H1 (cell line): Measurements from ENCODE around the gene BCAS3. TPM values are rescaled to one million over a fixed set of nuclear protein-coding genes. Genes with fewer than 3 reads are reported as not detected.

Source experiments
- CTCF ChIA-PET: fragments of 300-600 bp; sonication (Branson Sonifier 250); formaldehyde crosslinking; loops from one replicate; lab custom pipeline; 2021; ENCODE audit not compliant: partially characterized antibody; lab: Charles Lee
- POLR2A ChIA-PET: fragments of 300-600 bp; sonication (Branson Sonifier 250); formaldehyde crosslinking; loops from one replicate; lab custom pipeline; 2021; ENCODE audit warnings: inconsistent platforms; ENCODE audit not compliant: partially characterized antibody; lab: Charles Lee
- DNase-seq, 2 experiments: peaks; one replicate each; pipeline versions ENCODE4 v3.0.0 to v3.0.0-alpha.2; 2010 to 2022; ENCODE audit warnings: low spot score in 2 of 2, low read depth in 1 of 2, mixed read lengths in 1 of 2
- FAIRE-seq: peaks from 2 replicates; lab custom pipeline; 2011; peaks lifted over from hg19 to GRCh38; lab: Jason Lieb, UNC
- H2AFZ ChIP-seq: 2 replicates; pipeline ENCODE4 v1.8.1; 2012; ENCODE audit warnings: low read length, inconsistent platforms
- H2AK5ac ChIP-seq: 2 replicates; pipeline ENCODE4 v1.6.1; 2013; ENCODE audit warnings: low read depth, low read length
- H2BK120ac ChIP-seq: replicated peaks from 2 replicates; pipeline ENCODE3; 2013; ENCODE audit warnings: low read depth, low read length, inconsistent platforms
- H2BK12ac ChIP-seq: 2 replicates; pipeline ENCODE4 v1.6.1; 2013; ENCODE audit warnings: low read depth, low read length
- H2BK15ac ChIP-seq: 2 replicates; pipeline ENCODE4 v1.6.1; 2013; ENCODE audit warnings: low read length
- H2BK20ac ChIP-seq: 2 replicates; pipeline ENCODE4 v1.6.1; 2013; ENCODE audit warnings: low read length
- H2BK5ac ChIP-seq: 2 replicates; pipeline ENCODE4 v1.6.1; 2013; ENCODE audit warnings: low read depth, low read length
- H3K14ac ChIP-seq: 2 replicates; pipeline ENCODE4 v1.6.1; 2013; ENCODE audit warnings: inconsistent platforms; ENCODE audit not compliant: insufficient read length
- H3K18ac ChIP-seq: 2 replicates; pipeline ENCODE4 v1.6.1; 2013; ENCODE audit warnings: low read length; ENCODE audit errors: extremely low read depth
- H3K23ac ChIP-seq: 2 replicates; pipeline ENCODE4 v1.6.1; 2013; ENCODE audit warnings: inconsistent platforms; ENCODE audit not compliant: insufficient read length
- H3K23me2 ChIP-seq: 2 replicates; pipeline ENCODE4 v1.6.1; 2013; ENCODE audit warnings: low read depth, low read length
- H3K27ac ChIP-seq: 2 replicates; pipeline ENCODE4 v1.6.1; 2011; ENCODE audit warnings: low read depth, low read length, inconsistent platforms
- H3K27me3 ChIP-seq, 4 experiments: replicated peaks in 1 of 4; 1 replicate in 1 of 4; 2 replicates in 3 of 4; pipeline versions ENCODE4 v1.6.1 to v1.8.1; 2011 to 2013; ENCODE audit warnings: low read length in 3 of 4, mild to moderate bottlenecking in 3 of 4, inconsistent platforms in 2 of 4, mixed read lengths in 2 of 4, moderate library complexity in 1 of 4; ENCODE audit not compliant: control insufficient read depth in 3 of 4, insufficient read depth in 3 of 4; ENCODE audit errors: extremely low read depth in 1 of 4
- H3K36me3 ChIP-seq, 4 experiments: 2 replicates each; pipeline versions ENCODE4 v1.6.1 to v1.8.1; 2011 to 2013; ENCODE audit warnings: mild to moderate bottlenecking in 4 of 4, low read length in 3 of 4, moderate library complexity in 2 of 4, control low read depth in 1 of 4, inconsistent platforms in 1 of 4; ENCODE audit not compliant: insufficient read depth in 4 of 4, control insufficient read depth in 2 of 4
- H3K4ac ChIP-seq: replicated peaks from 2 replicates; pipeline ENCODE3; 2013; ENCODE audit warnings: low read length, low read depth, mixed read lengths, inconsistent platforms; ENCODE audit not compliant: insufficient read length
- H3K4me1 ChIP-seq, 4 experiments: replicated peaks in 1 of 4; 1 replicate in 1 of 4; 2 replicates in 3 of 4; pipeline versions ENCODE4 v1.6.1 to v1.8.1; 2011 to 2013; ENCODE audit warnings: low read length in 3 of 4, inconsistent platforms in 2 of 4, mixed read lengths in 1 of 4; ENCODE audit not compliant: insufficient read depth in 4 of 4, control insufficient read depth in 3 of 4
- H3K4me2 ChIP-seq, 2 experiments: 2 replicates each; pipeline versions ENCODE4 v1.6.1 to v1.8.1; 2011 to 2013; ENCODE audit warnings: low read depth in 2 of 2, low read length in 2 of 2, control low read depth in 1 of 2, inconsistent platforms in 1 of 2, mild to moderate bottlenecking in 1 of 2; ENCODE audit not compliant: insufficient read depth in 1 of 2
- H3K4me3 ChIP-seq, 4 experiments: fragments of 200-600, 300-600 bp in 1 of 4; sonication (generic), shearing (Covaris generic), sonication (Bioruptor Twin) in 1 of 4; 2 replicates each; pipeline versions ENCODE4 v1.5.1 to v1.8.1; 2011 to 2016; ENCODE audit warnings: low read length in 4 of 4, low read depth in 3 of 4, control low read depth in 2 of 4, inconsistent platforms in 2 of 4, mild to moderate bottlenecking in 2 of 4, mixed read lengths in 1 of 4, moderate library complexity in 1 of 4; ENCODE audit not compliant: insufficient read depth in 2 of 4; ENCODE audit errors: extremely low read depth in 1 of 4
- H3K56ac ChIP-seq: replicated peaks from 2 replicates; pipeline ENCODE3; 2013; ENCODE audit warnings: low read depth, mild to moderate bottlenecking, mixed read lengths, low read length, inconsistent platforms; ENCODE audit not compliant: insufficient read length
- H3K79me1 ChIP-seq: 2 replicates; pipeline ENCODE4 v1.6.1; 2013; ENCODE audit warnings: low read depth, low read length, control low read depth
- H3K79me2 ChIP-seq, 2 experiments: 2 replicates each; pipeline versions ENCODE4 v1.6.1 to v1.8.1; 2012 to 2013; ENCODE audit warnings: low read length in 2 of 2, mild to moderate bottlenecking in 2 of 2, inconsistent platforms in 1 of 2; ENCODE audit not compliant: insufficient read depth in 2 of 2, control insufficient read depth in 1 of 2
- H3K9ac ChIP-seq, 4 experiments: replicated peaks in 1 of 4; 1 replicate in 1 of 4; 2 replicates in 3 of 4; pipeline versions ENCODE4 v1.6.1 to v1.8.1; 2011 to 2013; ENCODE audit warnings: low read depth in 3 of 4, low read length in 3 of 4, control low read depth in 2 of 4, mild to moderate bottlenecking in 2 of 4, moderate library complexity in 2 of 4, inconsistent platforms in 1 of 4; ENCODE audit errors: extremely low read depth in 1 of 4
- H3K9me3 ChIP-seq, 2 experiments: 2 replicates each; pipeline versions ENCODE4 v1.6.1 to v1.8.1; 2012 to 2013; ENCODE audit warnings: mild to moderate bottlenecking in 2 of 2, moderate library complexity in 2 of 2, control low read depth in 1 of 2, inconsistent platforms in 1 of 2, low read depth in 1 of 2, low read length in 1 of 2, mixed read lengths in 1 of 2; ENCODE audit not compliant: insufficient read depth in 2 of 2
- H4K20me1 ChIP-seq, 2 experiments: replicated peaks in 1 of 2; 2 replicates each; pipeline versions ENCODE3 to v1.8.1; 2011 to 2013; ENCODE audit warnings: inconsistent platforms in 2 of 2, low read length in 2 of 2, mild to moderate bottlenecking in 1 of 2; ENCODE audit not compliant: insufficient read depth in 2 of 2, control insufficient read depth in 1 of 2
- H4K5ac ChIP-seq: 2 replicates; pipeline ENCODE4 v1.6.1; 2013; ENCODE audit warnings: low read length, low read depth, mixed read lengths, inconsistent platforms; ENCODE audit not compliant: insufficient read length
- H4K8ac ChIP-seq: 2 replicates; pipeline ENCODE4 v1.8.0; 2013; ENCODE audit warnings: mild to moderate bottlenecking, moderate library complexity, low read length, inconsistent platforms; ENCODE audit not compliant: insufficient read depth; ENCODE audit errors: extremely low read depth
- H4K91ac ChIP-seq: replicated peaks from 2 replicates; pipeline ENCODE3; 2013; ENCODE audit warnings: low read length, mixed read lengths, inconsistent platforms; ENCODE audit not compliant: insufficient read length
- CBX5 ChIP-seq: fragments of 300-800, 300-1000 bp; sonication (generic); IDR thresholded peaks from 2 replicates; pipeline ENCODE4 v1.7.1; 2016; ENCODE audit warnings: antibody characterized with exemption, low read length, low read depth
- CBX8 ChIP-seq: fragments of 300-800, 300-1000 bp; sonication (generic); IDR thresholded peaks from 2 replicates; pipeline ENCODE4 v1.7.1; 2016; ENCODE audit warnings: low read depth, low read length, borderline replicate concordance
- CREB1 ChIP-seq: IDR thresholded peaks from 2 replicates; pipeline ENCODE4 v1.6.1; 2012; ENCODE audit warnings: inconsistent platforms
- NANOG ChIP-seq: IDR thresholded peaks from 2 replicates; pipeline ENCODE4 v1.6.1; 2011; ENCODE audit warnings: low read length, low read depth, mild to moderate bottlenecking, inconsistent platforms; ENCODE audit not compliant: insufficient read depth, poor library complexity, severe bottlenecking
- PHF8 ChIP-seq: fragments of 200-600 bp; sonication (generic); conservative IDR thresholded peaks from 2 replicates; pipeline ENCODE4 v1.7.1; 2012; ENCODE audit warnings: low read depth, mild to moderate bottlenecking, inconsistent platforms, low read length, moderate library complexity
- RAD21 ChIP-seq, 2 experiments: IDR thresholded peaks in 1 of 2; conservative IDR thresholded peaks in 1 of 2; 2 replicates each; pipeline ENCODE4 v1.6.1; 2011; ENCODE audit warnings: low read depth in 2 of 2, low read length in 2 of 2, improper control_type of control experiment in 1 of 2, inconsistent platforms in 1 of 2, mild to moderate bottlenecking in 1 of 2, moderate library complexity in 1 of 2
- SUZ12 ChIP-seq: fragments of 200-600 bp; sonication (generic); IDR thresholded peaks from 2 replicates; pipeline ENCODE4 v1.6.1; 2012; ENCODE audit warnings: mild to moderate bottlenecking, inconsistent platforms, low read length, moderate library complexity, mixed read lengths
- TAF7 ChIP-seq: optimal IDR thresholded peaks from 2 replicates; pipeline ENCODE3; 2011; ENCODE audit warnings: low read depth, mild to moderate bottlenecking, inconsistent platforms, low read length, moderate library complexity, borderline replicate concordance
- WGBS, 2 experiments: shearing (Covaris generic) in 1 of 2; methylation state at CpG; one replicate each; pipeline versions ENCODE4 v1.1.6 to v1.1.7; 2013 to 2015; ENCODE audit warnings: low lambda C conversion rate in 2 of 2, mixed read lengths in 2 of 2, inconsistent platforms in 1 of 2, low coverage in 1 of 2, missing lambda C conversion rate in 1 of 2; ENCODE audit not compliant: insufficient replicate concordance in 2 of 2, insufficient coverage in 1 of 2, insufficient read length in 1 of 2; ENCODE audit errors: extremely low coverage in 1 of 2, missing lambda C conversion rate in 1 of 2; 5-methylcytosine and 5-hydroxymethylcytosine counted together
- polyA plus RNA-seq, 7 experiments: library from polyadenylated mRNA; depleted of rRNA in 3 of 7; stranded (reverse) in 5 of 7; unstranded in 2 of 7; fragments of >200 nt in 5 of 7; fragments of 200-250 nt in 2 of 7; gene quantifications; 1 replicate in 5 of 7; 2 replicates in 1 of 7; 4 replicates in 1 of 7; pipeline versions ENCODE4 v1.2.1 to v1.2.3, GENCODE V29; 2011 to 2013; ENCODE audit warnings: missing spikeins in 2 of 7, mixed read lengths in 2 of 7
- total RNA-seq: library from RNA; stranded (reverse); fragmentation: NEBNext Ultra II Directional; extraction: Animal tissue kit (Norgen Biotek cat#: 25700); gene quantifications from 2 replicates; pipeline ENCODE4 v1.2.1, GENCODE V29; 2021
- TF ChIP-seq, protein P1 (sequence below): IDR thresholded peaks from 2 replicates; pipeline ENCODE4 v1.6.1; 2012; ENCODE audit warnings: inconsistent platforms

Gene BCAS3
- total and polyA plus RNA-seq, 2 of the 8 experiments (the other 6 are each of a cell fraction or from before 2014, with no cell fraction given): 9.9 to 13.3 TPM

DNA sequence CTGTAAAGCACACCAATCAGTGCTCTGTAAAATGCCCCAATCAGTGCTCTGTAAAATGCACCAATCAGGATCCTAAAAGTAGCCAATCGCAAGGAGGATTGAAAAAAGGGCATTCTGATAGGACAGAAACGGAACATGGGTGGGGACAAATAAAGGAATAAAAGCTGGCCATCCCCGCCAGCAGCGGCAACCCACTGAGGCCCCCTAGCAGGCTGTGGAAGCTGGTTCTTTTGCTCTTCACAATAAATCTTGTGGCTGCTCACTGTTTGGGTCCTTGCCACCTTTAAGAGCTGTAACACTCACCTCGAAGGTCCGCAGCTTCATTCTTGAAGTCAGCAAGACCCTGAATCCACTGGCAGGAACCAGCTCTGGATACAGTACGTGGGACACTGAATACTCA is 559.6 kb downstream of the BCAS3 start:
- no peak overlapping the region for H2BK15ac ChIP-seq
- POLR2A ChIA-PET: interaction anchor here (0.9 kb wide), 1 partner anchor 23 kb away, joined by 6 read pairs; no protein-coding TSS in a partner anchor
- CTCF ChIA-PET: interaction anchor here (0.6 to 1.5 kb wide), 7 partner anchors 9 to 236 kb away, joined by 3 to 6 read pairs (median 3); no protein-coding TSS in a partner anchor
- no peak overlapping the region for H3K9ac ChIP-seq
- H2AK5ac ChIP-seq: no peak overlapping the region
- H2BK12ac ChIP-seq: no peak overlapping the region
- no peaks in the 10 kb centered on the region for H3K79me1 ChIP-seq
- H3K4me2 ChIP-seq: no peak overlapping the region
- no peak overlapping the region for H3K27ac ChIP-seq
- H3K56ac ChIP-seq: no peak overlapping the region
- H3K23ac ChIP-seq: no peak overlapping the region
- H3K27me3 ChIP-seq: no peaks in the 10 kb centered on the region
- H3K9me3 ChIP-seq: no peaks in the 10 kb centered on the region
- no peaks in the 10 kb centered on the region for H4K20me1 ChIP-seq
- no peaks in the 10 kb centered on the region for H3K23me2 ChIP-seq
- no peak overlapping the region for H3K4ac ChIP-seq
- DNase-seq (no peak), FAIRE-seq (no peak)
- WGBS, 2 experiments: 98% methylated on average over 7 of the region's 7 CpGs; no CpG with 5 or more reads in 1 of the 2 experiments
- H4K5ac ChIP-seq: no peak overlapping the region
- H3K18ac ChIP-seq: no peak overlapping the region
- H3K79me2 ChIP-seq: no peaks in the 10 kb centered on the region
- H2BK20ac ChIP-seq: no peak overlapping the region
- no peaks in the 10 kb centered on the region for H3K36me3 ChIP-seq
- H2BK5ac ChIP-seq: no peak overlapping the region
- no peak overlapping the region for H3K4me3 ChIP-seq
- H2BK120ac ChIP-seq: no peak overlapping the region
- no peak overlapping the region for H4K8ac ChIP-seq
- H4K91ac ChIP-seq: no peak overlapping the region
- no peak overlapping the region for H2AFZ ChIP-seq
- H3K14ac ChIP-seq: no peak overlapping the region
- peaks cover 0 to 2% (median 0%) of the 10 kb centered on the region in 4 experiments; a peak in 2 of 7 replicates for H3K4me1 ChIP-seq
- TF ChIP-seq TAF7 (no peak), CBX5 (no peak), CBX8 (no peak), CREB1 (no peak), SUZ12 (no peak), PHF8 (no peak), NANOG (no peak), RAD21 (IDR thresholded peaks at IDR 0.05 in 1 of 2, conservative IDR thresholded peaks at IDR 0.05 in 1 of 2; ENCODE audit: low read depth in 2 of 2, low read length in 2 of 2) (peak; percentile 20 to 35; a peak in 2 of 4 replicates)
- TF ChIP-seq, protein P1, sequence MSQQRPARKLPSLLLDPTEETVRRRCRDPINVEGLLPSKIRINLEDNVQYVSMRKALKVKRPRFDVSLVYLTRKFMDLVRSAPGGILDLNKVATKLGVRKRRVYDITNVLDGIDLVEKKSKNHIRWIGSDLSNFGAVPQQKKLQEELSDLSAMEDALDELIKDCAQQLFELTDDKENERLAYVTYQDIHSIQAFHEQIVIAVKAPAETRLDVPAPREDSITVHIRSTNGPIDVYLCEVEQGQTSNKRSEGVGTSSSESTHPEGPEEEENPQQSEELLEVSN: no peak
